Measurements from ENCODE around the gene KCNAB2.

KCNAB2 gene

GRCh38 chr1:6085666-6086065, 40.0 kb downstream of the KCNAB2 start:
- DNase-seq, result no peak

GRCh38 chr1:6086358-6086757, 40.7 kb downstream of the KCNAB2 start:
- no peak for DNase-seq

DNA sequence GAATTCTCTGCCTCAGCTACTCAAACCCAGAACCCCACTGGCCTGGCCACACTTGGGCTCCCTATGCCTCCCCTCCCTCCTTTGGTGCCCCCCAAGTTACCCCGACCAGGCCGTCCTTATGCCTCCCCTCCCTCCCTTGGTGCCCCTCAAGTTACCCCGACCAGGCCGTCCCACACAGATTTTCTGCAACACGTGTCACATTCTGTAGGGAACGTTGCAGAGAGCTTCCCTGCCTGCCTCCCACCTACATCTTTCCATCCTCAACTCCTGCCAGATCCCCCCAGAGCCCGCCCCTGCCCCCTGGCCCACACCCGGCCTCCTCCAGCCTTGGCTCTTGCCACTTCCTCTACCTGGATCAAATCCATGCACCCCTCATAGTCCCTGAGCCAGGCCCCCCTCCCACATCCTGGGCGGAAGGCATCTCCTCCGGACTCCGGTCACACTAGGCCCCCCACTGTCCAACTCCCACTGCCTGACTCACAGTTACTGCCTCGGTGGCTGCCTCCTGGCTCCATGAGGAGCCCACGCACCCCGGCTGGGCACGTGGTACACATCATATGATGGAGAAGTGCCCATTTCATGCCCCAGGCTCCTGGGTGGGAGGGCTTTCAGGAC, 41.2 kb downstream of the KCNAB2 start:
- DNase-seq, result no peak

DNA sequence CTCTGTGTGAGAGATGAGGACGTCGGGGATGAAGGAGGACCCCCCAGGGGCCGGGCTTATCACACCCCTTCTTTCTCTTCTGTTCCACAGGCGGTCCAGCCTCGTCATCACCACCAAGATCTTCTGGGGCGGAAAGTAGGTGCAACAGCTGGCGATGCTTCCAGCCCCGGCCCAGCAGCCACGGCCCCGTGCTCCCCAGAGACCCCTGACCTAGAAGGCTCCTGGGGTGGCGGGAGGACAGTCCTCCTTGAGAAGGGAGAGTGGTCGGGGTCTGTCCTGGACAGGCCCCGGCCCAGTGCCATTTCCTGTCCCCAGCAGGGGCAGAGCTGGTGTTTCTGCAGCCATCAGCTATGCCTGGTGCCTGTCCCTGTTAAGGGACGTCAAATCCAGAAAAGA, 41.7 kb downstream of the KCNAB2 start:
- no peak for DNase-seq

DNA sequence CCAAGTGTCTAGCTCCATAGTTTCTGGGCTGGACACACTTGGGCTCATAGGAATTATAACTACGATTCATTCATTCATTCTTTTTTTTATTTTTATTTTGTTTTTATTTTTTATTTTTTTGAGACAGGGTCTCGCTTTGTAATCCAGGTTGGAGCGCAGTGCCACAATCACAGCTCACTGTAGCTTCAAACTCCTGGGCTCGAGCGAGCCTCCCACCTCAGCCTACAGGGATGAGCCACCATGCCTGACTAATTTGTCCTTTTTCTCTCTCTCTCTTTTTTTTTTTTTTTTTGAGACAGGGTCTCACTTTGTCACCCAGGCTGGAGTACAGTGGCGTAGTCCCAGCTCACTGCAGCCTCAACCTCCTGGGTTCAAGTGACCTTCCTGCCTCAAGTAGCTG, 42.3 kb downstream of the KCNAB2 start:
- no peak for DNase-seq

GRCh38 chr1:6088956-6089355, 43.3 kb downstream of the KCNAB2 start:
- DNase-seq, result no peak

GRCh38 chr1:6090288-6090687, 44.6 kb downstream of the KCNAB2 start:
- no peak for DNase-seq

GRCh38 chr1:6090996-6091822, 45.5 kb downstream of the KCNAB2 start:
- no peak for DNase-seq

- DNase-seq, result no peak
These were observed 46.1 kb downstream of the KCNAB2 start for GRCh38 chr1:6091823-6092109.

- DNase-seq, result no peak
These were observed 46.5 kb downstream of the KCNAB2 start for GRCh38 chr1:6092211-6092610.

GRCh38 chr1:6093071-6093470, 47.4 kb downstream of the KCNAB2 start:
- no peak for DNase-seq

DNA sequence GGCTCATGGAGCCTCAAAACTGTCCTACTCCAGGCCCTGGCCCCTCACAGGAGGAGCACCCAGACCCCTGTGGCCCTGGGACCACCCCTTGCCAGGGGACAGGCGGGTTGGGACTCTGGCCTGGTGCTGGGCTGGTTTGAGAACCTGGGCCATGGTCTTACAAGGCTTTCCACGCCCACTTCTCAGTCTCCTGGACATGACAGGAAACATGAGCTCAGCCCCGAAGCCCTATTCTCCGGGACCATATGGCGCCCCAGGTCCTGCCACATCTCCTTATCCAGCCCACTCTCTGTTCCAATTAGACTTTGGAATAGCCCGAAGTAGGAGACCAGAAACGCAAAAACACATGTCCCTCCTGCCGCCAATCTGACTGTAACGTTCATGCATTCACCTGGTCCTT, 47.9 kb downstream of the KCNAB2 start:
- DNase-seq, result no peak

- no peak for DNase-seq
These were observed 48.6 kb downstream of the KCNAB2 start for GRCh38 chr1:6094246-6094645.

GRCh38 chr1:6094801-6095505, 49.3 kb downstream of the KCNAB2 start:
- no peak for DNase-seq

DNA sequence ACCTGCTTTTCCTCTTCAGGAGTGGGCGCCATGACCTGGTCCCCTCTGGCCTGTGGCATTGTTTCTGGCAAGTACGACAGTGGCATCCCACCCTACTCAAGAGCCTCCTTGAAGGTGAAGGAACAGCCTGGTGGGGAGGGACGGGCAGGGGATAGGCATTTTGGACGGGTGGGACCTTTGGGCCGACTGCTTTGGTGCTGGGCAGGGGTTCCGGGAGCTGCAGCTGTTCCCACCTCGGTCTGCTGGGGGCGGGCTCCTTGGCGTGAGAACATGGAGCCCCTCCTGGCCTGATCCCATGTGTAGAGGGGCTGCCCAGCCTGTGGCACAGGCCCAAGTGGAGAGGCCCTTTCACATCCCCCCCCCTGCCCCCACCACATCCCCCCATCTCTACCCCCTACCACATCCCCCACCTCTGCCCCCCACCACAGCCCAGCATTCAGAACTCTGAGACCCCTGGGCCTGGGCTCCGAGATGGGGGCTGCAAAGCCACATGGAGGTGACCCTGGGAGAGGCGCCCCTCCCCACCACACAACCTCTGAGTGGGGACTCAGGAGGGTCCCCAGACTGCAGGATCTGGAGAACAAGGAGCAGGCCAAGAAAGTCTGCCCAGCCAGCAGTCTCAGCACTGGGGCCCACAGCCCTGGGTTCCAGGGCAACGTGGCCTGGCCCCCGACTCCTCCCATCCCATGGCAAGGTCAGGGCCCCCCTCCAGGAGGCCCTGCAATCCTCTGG, 50.0 kb downstream of the KCNAB2 start:
- DNase-seq, result no peak

DNA sequence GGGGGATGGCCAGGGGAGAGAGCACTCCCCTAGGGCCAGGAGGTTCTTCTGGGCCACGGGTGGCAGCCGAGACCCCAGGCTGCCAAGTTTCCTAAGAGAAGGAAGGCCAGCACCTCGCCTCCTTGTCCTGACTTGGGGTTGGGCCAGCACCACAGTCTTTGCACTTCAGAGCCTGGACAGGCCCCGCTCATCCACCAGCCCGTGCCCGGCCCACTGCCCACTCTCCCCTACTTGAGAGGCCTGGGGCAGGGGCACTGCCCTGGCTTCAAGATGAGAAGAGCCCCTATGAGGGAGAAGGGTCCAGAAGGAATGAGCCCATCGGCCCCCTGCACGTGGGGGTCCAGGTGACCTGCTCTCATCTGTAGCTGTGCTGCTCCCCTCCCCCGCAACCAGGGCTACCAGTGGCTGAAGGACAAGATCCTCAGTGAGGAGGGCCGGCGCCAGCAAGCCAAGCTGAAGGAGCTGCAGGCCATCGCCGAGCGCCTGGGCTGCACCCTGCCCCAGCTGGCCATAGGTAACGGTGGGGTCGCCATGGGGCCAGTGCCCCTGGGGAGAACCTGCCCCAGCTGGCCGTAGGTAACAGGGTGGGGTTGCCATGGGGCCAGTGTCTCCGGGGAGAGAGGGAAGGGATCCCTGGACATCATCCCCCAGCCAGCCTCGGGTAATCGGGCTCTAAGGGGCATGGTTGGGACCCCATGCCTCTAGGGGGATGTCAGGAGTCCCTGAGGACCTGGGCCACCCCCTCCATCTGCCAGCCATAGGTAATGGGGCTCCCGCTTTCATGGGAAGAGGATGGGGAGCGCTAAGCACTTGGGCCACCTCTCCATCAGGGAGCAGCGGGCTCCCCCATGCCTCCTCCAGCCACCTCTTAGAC, 50.8 kb downstream of the KCNAB2 start:
- DNase-seq, result no peak

GRCh38 chr1:6097117-6097595, 51.5 kb downstream of the KCNAB2 start:
- DNase-seq, result no peak

DNA sequence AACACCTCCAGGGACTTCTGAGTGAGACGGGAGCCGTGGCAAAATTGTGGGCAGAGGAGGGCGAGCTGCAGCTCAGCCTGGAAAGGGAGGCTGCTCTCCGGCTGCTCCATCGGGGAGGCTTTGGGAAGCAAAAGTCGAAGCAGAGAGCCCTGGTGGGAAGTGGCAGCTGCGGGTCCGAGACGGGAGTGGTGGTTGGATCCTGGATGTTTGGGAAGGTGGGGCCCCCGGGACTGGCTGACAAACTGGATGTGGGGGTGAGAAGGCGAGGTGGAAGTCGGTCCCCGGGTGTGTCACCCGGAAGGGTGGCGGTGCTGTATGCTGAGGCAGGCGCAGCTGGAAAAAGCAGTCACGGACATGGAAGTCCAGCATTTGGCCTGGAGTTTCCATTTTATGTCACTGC, 52.1 kb downstream of the KCNAB2 start:
- DNase-seq, result no peak

DNA sequence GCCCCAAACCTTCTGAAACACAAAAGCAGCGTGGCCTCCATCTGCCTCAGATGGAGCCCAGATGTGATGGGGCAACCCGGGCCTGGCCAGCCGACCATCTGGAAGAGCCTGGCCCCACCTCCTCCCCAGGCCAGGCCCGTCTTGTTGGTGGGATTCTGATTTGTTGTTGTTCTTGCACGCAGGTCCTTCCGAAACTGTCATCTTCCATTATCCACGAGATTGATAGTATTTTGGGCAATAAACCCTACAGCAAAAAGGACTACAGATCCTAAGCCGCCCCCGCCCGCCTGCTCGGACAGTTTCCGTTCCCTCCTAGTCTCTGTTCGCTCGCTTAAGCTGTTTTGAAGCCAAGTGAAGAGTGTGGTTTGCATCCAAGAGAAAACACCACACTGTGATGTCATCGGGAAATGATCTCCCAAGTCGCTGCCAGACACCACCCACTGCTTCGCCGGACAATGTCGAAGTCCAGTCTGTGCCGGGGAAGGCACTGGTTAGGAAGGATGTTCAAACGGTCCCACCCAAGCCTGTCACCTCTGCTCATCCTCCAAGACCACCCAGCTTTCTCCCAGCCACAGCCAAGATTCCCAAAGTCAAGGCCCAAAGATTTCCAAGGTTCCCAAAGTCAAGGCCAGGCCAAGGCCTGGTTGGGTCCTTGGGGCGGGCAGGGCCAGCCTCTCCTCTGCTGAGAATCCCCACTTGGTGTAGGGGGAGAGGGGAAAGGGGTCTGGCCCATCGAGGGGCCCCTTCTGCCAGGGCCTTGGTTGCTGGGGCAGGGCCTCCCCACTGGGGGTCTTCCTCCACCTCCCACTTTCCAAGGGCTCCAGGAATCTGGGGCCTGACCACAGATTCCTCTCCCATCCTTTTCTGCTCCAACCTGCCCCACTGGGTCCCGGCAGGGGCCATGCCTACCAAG, 52.9 kb downstream of the KCNAB2 start:
- no peak for DNase-seq

GRCh38 chr1:6099297-6099696, 53.6 kb downstream of the KCNAB2 start:
- no peak for DNase-seq

Data from NCI-H526 treated with DMSO at 0.1 percent for 48 hours (cell line).